HepG2 (cell line): ENCODE results near the gene KCNJ1. TPM values are rescaled to one million over a fixed set of nuclear protein-coding genes. Genes with fewer than 3 reads are reported as not detected.

ENCODE experiments used
- ATAC-seq: fragments of 200-7000 bp; cut with Tn5 transposase; 3 replicates; pipeline ENCODE4 v1.9.1; 2020; ENCODE audit warnings: mild to moderate bottlenecking, moderate library complexity
- BruUV-seq: library from RNA; stranded (reverse); fragments of 400-500 nt; replicated peaks from 2 replicates; lab custom pipeline; 2021; lab: Mats Ljungman, UMichigan
- CTCF ChIA-PET: fragments of 300-600 bp; formaldehyde crosslinking; extraction: SDS; loops from one replicate; lab custom pipeline; 2021; ENCODE audit warnings: low total read pairs, inconsistent platforms, low intra/inter-chr PET ratio; lab: Yijun Ruan, JAX
- POLR2A ChIA-PET: fragments of 350-600 bp; sonication (Branson Sonifier 250); formaldehyde crosslinking; loops from one replicate; lab custom pipeline; 2020; ENCODE audit warnings: antibody characterized with exemption, inconsistent platforms; lab: Yijun Ruan, JAX
- DNase-seq: peaks from one replicate; pipeline ENCODE4 v3.0.0-alpha.2; 2015; ENCODE audit warnings: low spot score
- FAIRE-seq: peaks from 3 replicates; lab custom pipeline; 2011; peaks lifted over from hg19 to GRCh38; lab: Jason Lieb, UNC
- H2AFZ ChIP-seq: one replicate; pipeline ENCODE4 v1.6.1; 2011; ENCODE audit warnings: low read length, inconsistent platforms
- H3K27ac ChIP-seq: fragments of 300-600 bp; 3 replicates; pipeline ENCODE4 v1.8.0; 2011; ENCODE audit warnings: mixed run types, mild to moderate bottlenecking, mixed read lengths, low read length, inconsistent platforms; ENCODE audit not compliant: insufficient read depth; ENCODE audit errors: extremely low read length
- H3K27me3 ChIP-seq, 2 experiments: fragments of 200-600 bp in 1 of 2; 2 replicates in 1 of 2; 3 replicates in 1 of 2; pipeline versions ENCODE4 v1.6.0 to v1.8.0; 2011; ENCODE audit warnings: low read length in 2 of 2, mild to moderate bottlenecking in 2 of 2, moderate library complexity in 2 of 2, inconsistent platforms in 1 of 2; ENCODE audit not compliant: insufficient read depth in 2 of 2, control insufficient read depth in 1 of 2
- H3K36me3 ChIP-seq, 2 experiments: fragments of 200-600 bp in 1 of 2; replicated peaks in 1 of 2; 2 replicates in 1 of 2; 3 replicates in 1 of 2; pipeline versions ENCODE4 v1.5.1 to v1.8.0; 2011; ENCODE audit warnings: low read length in 2 of 2, inconsistent platforms in 1 of 2; ENCODE audit not compliant: insufficient read depth in 2 of 2, control insufficient read depth in 1 of 2
- H3K4me1 ChIP-seq: 2 replicates; pipeline ENCODE4 v1.5.1; 2012; ENCODE audit warnings: low read length, inconsistent platforms; ENCODE audit not compliant: insufficient read depth
- H3K4me2 ChIP-seq: 2 replicates; pipeline ENCODE4 v1.6.0; 2011; ENCODE audit warnings: low read depth, low read length, inconsistent platforms
- H3K4me3 ChIP-seq, 3 experiments: fragments of 200-600 bp in 1 of 3; sonication (generic), shearing (Covaris generic) in 1 of 3; replicated peaks in 1 of 3; 2 replicates each; pipeline ENCODE4 v1.5.1; 2011 to 2016; ENCODE audit warnings: low read length in 3 of 3, inconsistent platforms in 2 of 3, low read depth in 2 of 3, mild to moderate bottlenecking in 2 of 3, control low read depth in 1 of 3, mixed read lengths in 1 of 3; ENCODE audit not compliant: insufficient read depth in 1 of 3
- H3K79me2 ChIP-seq: one replicate; pipeline ENCODE4 v1.6.1; 2011; ENCODE audit warnings: low read length, inconsistent platforms; ENCODE audit not compliant: insufficient read depth
- H3K9ac ChIP-seq: 2 replicates; pipeline ENCODE4 v1.6.0; 2011; ENCODE audit warnings: mild to moderate bottlenecking, low read depth, low read length, inconsistent platforms; ENCODE audit not compliant: insufficient read depth
- H3K9me3 ChIP-seq: 2 replicates; pipeline ENCODE4 v1.5.1; 2012; ENCODE audit warnings: mild to moderate bottlenecking, low read length
- H4K20me1 ChIP-seq: 2 replicates; pipeline ENCODE4 v1.6.0; 2011; ENCODE audit warnings: inconsistent platforms, mild to moderate bottlenecking, low read length, moderate library complexity; ENCODE audit not compliant: insufficient read depth
- FOXK1 ChIP-seq: sonication (generic); formaldehyde crosslinking; IDR thresholded peaks from 2 replicates; pipeline ENCODE4 v1.4.0; 2020; ENCODE audit warnings: low read depth, missing genetic modification reagents, borderline replicate concordance
- GLI4 ChIP-seq: sonication (generic); formaldehyde crosslinking; IDR thresholded peaks from 2 replicates; pipeline ENCODE4 v1.5.1; 2020; ENCODE audit warnings: missing genetic modification reagents, mild to moderate bottlenecking, moderate library complexity, borderline replicate concordance
- MAFF ChIP-seq: IDR thresholded peaks from 2 replicates; pipeline ENCODE4 v1.6.1; 2011; ENCODE audit warnings: low read depth, low read length, improper control_type of control experiment
- NFYC ChIP-seq: IDR thresholded peaks from 2 replicates; pipeline ENCODE4 v1.6.1; 2016; ENCODE audit warnings: missing genetic modification reagents, missing compliant biosample characterization
- RCOR2 ChIP-seq: IDR thresholded peaks from 2 replicates; pipeline ENCODE4 v1.6.1; 2016; ENCODE audit warnings: missing biosample characterization, missing genetic modification reagents
- RNF2 ChIP-seq: fragments of 450-650 bp; conservative IDR thresholded peaks from 2 replicates; pipeline ENCODE4 v1.6.1; 2016; ENCODE audit warnings: low read depth
- SATB2 ChIP-seq: sonication (generic); formaldehyde crosslinking; IDR thresholded peaks from 2 replicates; pipeline ENCODE4 v1.5.0; 2020; ENCODE audit warnings: missing genetic modification reagents
- SP1 ChIP-seq, 2 experiments: fragments of 450-650 bp in 1 of 2; sonication (generic) in 1 of 2; formaldehyde crosslinking in 1 of 2; IDR thresholded peaks; 2 replicates each; pipeline versions ENCODE4 v1.4.0 to v1.6.1; 2016 to 2020; ENCODE audit warnings: missing genetic modification reagents in 1 of 2
- ZBTB8A ChIP-seq: sonication (generic); formaldehyde crosslinking; IDR thresholded peaks from 2 replicates; pipeline ENCODE4 v1.4.0; 2020; ENCODE audit warnings: mild to moderate bottlenecking, low read depth, missing genetic modification reagents, borderline replicate concordance
- ZFP1 ChIP-seq: IDR thresholded peaks from 2 replicates; pipeline ENCODE4 v1.6.1; 2016
- ZNF224 ChIP-seq: sonication (generic); formaldehyde crosslinking; IDR thresholded peaks from 2 replicates; pipeline ENCODE4 v1.5.0; 2020; ENCODE audit warnings: mild to moderate bottlenecking, missing genetic modification reagents
- ZNF501 ChIP-seq: sonication (generic); formaldehyde crosslinking; IDR thresholded peaks from 2 replicates; pipeline ENCODE4 v1.5.1; 2020; ENCODE audit warnings: mild to moderate bottlenecking, moderate library complexity, missing genetic modification reagents
- ZNF792 ChIP-seq: IDR thresholded peaks from 2 replicates; pipeline ENCODE4 v1.6.1; 2016
- ZNF839 ChIP-seq: sonication (generic); formaldehyde crosslinking; IDR thresholded peaks from 2 replicates; pipeline ENCODE4 v1.4.0; 2020; ENCODE audit warnings: missing genetic modification reagents, mild to moderate bottlenecking, borderline replicate concordance
- ZNF891 ChIP-seq: sonication (generic); formaldehyde crosslinking; IDR thresholded peaks from 2 replicates; pipeline ENCODE4 v1.5.0; 2020; ENCODE audit warnings: mild to moderate bottlenecking, missing genetic modification reagents
- WGBS: methylation state at CpG from one replicate; pipeline ENCODE4 v1.1.6; 2017; ENCODE audit warnings: low lambda C conversion rate; 5-methylcytosine and 5-hydroxymethylcytosine counted together
- in situ Hi-C: cut with HindIII; loops from 2 replicates; pipeline ENCODE4 v1.10.0; 2017; ENCODE audit warnings: low pct_unique_long_range_greater_than_20kb; ENCODE audit not compliant: extremely low pct_ligation_motif_present
- intact Hi-C: fragments of 100-400 bp; cut with micrococcal nuclease; formaldehyde crosslinking; loops from one replicate; pipeline ENCODE4 v1.10.0; 2022; ENCODE audit not compliant: unreplicated experiment
- polyA plus RNA-seq, 8 experiments: library from polyadenylated mRNA; depleted of rRNA in 3 of 8; stranded (reverse) in 7 of 8; unstranded in 1 of 8; fragments of >200 nt; fragmentation: Illumina TruSeq in 4 of 8; extraction: Trizol in 4 of 8; gene quantifications; 2 replicates each; pipeline versions ENCODE4 v1.2.1 to v1.2.3, GENCODE V29; 2011 to 2016; ENCODE audit warnings: low read depth in 4 of 8, missing spikeins in 1 of 8, mixed read lengths in 1 of 8; ENCODE audit not compliant: insufficient read depth in 1 of 8
- total RNA-seq, 5 experiments: library from RNA; depleted of rRNA; stranded (reverse); fragments of >200 nt; fragmentation: Illumina TruSeq; extraction: Trizol; gene quantifications; 2 replicates each; pipeline ENCODE4 v1.2.3, GENCODE V29; 2016; ENCODE audit warnings: low read depth in 1 of 5
- TF ChIP-seq, protein P1 (sequence below): sonication (generic); formaldehyde crosslinking; IDR thresholded peaks from 2 replicates; pipeline ENCODE4 v1.4.0; 2020; ENCODE audit warnings: missing genetic modification reagents, borderline replicate concordance

Gene KCNJ1
- total and polyA plus RNA-seq, 2 of the 13 experiments (the other 11 are each of a cell fraction or from before 2014, with no cell fraction given), result not detected

DNA sequence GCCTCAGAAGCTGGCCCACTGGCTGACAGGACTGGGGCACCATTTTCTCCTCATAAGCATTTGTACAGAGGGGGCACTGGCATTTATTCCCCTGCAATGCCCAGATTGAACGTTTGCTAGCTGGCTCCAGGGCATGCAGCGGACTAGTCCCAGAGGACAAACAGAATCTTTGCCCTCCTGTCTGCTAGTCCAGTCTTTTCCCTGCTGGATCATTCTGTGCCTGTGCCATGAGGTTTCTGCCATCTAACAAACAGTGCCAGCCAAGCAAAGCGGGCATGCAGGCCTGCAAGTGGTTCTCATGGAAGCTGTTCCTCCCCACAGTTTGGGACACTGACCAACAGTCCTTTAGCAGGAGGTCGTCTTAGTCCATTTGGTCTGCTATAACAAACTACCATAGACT lies 53.4 kb downstream of the KCNJ1 start (continued):
- TF ChIP-seq MAFF (no peak), RNF2 (no peak), SATB2 (no peak)

DNA sequence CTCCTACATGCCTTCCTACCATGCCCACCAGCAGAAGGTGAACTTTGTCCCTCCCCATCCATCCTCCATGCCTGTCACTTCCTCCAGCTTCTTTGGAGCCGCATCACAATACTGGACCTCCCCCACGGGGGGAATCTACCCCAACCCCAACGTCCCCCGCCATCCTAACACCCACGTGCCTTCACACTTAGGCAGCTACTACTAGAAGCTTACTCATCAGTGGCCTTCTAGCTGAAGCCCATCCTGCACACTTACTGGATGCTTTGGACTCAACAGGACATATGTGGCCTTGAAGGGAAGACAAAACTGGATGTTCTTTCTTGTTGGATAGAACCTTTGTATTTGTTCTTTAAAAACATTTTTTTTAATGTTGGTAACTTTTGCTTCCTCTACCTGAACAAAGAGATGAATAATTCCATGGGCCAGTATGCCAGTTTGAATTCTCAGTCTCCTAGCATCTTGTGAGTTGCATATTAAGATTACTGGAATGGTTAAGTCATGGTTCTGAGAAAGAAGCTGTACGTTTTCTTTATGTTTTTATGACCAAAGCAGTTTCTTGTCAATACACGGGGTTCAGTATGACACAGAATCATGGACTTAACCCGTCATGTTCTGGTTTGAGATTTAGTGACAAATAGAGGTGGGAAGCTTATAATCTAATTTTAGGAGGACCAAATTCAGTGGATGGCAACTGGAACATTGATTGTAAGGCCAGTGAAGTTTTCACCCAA lies 56.1 kb downstream of the KCNJ1 start:
- H3K4me2 ChIP-seq, result no peak overlapping the region
- no peaks in the 10 kb centered on the region for H4K20me1 ChIP-seq
- FAIRE-seq, result no peak
- ChIA-PET CTCF (no interaction called here), POLR2A (no interaction called here)
- H3K9me3 ChIP-seq, result no peaks in the 10 kb centered on the region
- in situ Hi-C loops (no loop called here), intact Hi-C loops (no loop called here)
- H3K9ac ChIP-seq, result no peak overlapping the region
- BruUV-seq, result no TSS peak
- DNase-seq, result no peak
- no peak overlapping the region for H3K27ac ChIP-seq
- ATAC-seq, result no peak
- TF ChIP-seq ZNF792 (CRISPR knock-in tag), result no peak
- TF ChIP-seq ZNF891, result no peak
- no peak for TF ChIP-seq RCOR2 (CRISPR knock-in tag)
- TF ChIP-seq ZNF501 (CRISPR knock-in tag), result no peak
- TF ChIP-seq GLI4 (CRISPR knock-in tag), result no peak
- no peak for TF ChIP-seq NFYC (CRISPR knock-in tag)
- TF ChIP-seq ZFP1, result no peak
- TF ChIP-seq, protein P1, sequence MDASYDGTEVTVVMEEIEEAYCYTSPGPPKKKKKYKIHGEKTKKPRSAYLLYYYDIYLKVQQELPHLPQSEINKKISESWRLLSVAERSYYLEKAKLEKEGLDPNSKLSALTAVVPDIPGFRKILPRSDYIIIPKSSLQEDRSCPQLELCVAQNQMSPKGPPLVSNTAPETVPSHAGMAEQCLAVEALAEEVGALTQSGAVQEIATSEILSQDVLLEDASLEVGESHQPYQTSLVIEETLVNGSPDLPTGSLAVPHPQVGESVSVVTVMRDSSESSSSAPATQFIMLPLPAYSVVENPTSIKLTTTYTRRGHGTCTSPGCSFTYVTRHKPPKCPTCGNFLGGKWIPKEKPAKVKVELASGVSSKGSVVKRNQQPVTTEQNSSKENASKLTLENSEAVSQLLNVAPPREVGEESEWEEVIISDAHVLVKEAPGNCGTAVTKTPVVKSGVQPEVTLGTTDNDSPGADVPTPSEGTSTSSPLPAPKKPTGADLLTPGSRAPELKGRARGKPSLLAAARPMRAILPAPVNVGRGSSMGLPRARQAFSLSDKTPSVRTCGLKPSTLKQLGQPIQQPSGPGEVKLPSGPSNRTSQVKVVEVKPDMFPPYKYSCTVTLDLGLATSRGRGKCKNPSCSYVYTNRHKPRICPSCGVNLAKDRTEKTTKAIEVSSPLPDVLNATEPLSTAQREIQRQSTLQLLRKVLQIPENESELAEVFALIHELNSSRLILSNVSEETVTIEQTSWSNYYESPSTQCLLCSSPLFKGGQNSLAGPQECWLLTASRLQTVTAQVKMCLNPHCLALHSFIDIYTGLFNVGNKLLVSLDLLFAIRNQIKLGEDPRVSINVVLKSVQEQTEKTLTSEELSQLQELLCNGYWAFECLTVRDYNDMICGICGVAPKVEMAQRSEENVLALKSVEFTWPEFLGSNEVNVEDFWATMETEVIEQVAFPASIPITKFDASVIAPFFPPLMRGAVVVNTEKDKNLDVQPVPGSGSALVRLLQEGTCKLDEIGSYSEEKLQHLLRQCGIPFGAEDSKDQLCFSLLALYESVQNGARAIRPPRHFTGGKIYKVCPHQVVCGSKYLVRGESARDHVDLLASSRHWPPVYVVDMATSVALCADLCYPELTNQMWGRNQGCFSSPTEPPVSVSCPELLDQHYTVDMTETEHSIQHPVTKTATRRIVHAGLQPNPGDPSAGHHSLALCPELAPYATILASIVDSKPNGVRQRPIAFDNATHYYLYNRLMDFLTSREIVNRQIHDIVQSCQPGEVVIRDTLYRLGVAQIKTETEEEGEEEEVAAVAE (CRISPR knock-in tag), result no peak
- no peak for TF ChIP-seq FOXK1 (CRISPR knock-in tag)
- no peak for TF ChIP-seq ZNF839 (CRISPR knock-in tag)
- no peak for TF ChIP-seq ZBTB8A (CRISPR knock-in tag)
- no peak for TF ChIP-seq ZNF224
- no peak for TF ChIP-seq SP1 (IDR thresholded peaks at IDR 0.05)
- TF ChIP-seq SP1 (CRISPR knock-in tag; IDR thresholded peaks at IDR 0.05), result no peak
- no peaks in the 10 kb centered on the region for H3K79me2 ChIP-seq
- H3K27me3 ChIP-seq, result peaks cover 0 to 17% of the 10 kb centered on the region in 2 experiments; a peak in 4 of 5 replicates
- WGBS, result 16% methylated on average over 8 of the region's 8 CpGs
- H3K4me3 ChIP-seq, result no peak overlapping the region
- H3K4me1 ChIP-seq, result no peaks in the 10 kb centered on the region
- no peaks in the 10 kb centered on the region for H3K36me3 ChIP-seq
- H2AFZ ChIP-seq, result no peak overlapping the region
